Ovary (tissue), 3 donors: ENCODE results near the gene GASK1A.

Source experiments
- EP300 ChIP-seq: sonication (generic); formaldehyde crosslinking; IDR thresholded peaks from one replicate; pipeline ENCODE4 v1.6.1; 2017; ENCODE audit warnings: antibody characterized with exemption
- POLR2A ChIP-seq: fragments of 450-650 bp; IDR thresholded peaks from one replicate; pipeline ENCODE4 v1.6.1; 2017; ENCODE audit warnings: antibody characterized with exemption, mild to moderate bottlenecking, moderate library complexity
- TF ChIP-seq, protein P1 (sequence below), 3 donors: fragments of 450-650 bp in 2 of 3; fragments of 200-600 bp in 1 of 3; IDR thresholded peaks; one replicate each; pipeline versions ENCODE4 v1.5.1 to v1.8.0; 2016 to 2022; ENCODE audit warnings: antibody characterized with exemption in 3 of 3, mild to moderate bottlenecking in 1 of 3
- donor health status: DM: no; HTN: no; CAD: no.

DNA sequence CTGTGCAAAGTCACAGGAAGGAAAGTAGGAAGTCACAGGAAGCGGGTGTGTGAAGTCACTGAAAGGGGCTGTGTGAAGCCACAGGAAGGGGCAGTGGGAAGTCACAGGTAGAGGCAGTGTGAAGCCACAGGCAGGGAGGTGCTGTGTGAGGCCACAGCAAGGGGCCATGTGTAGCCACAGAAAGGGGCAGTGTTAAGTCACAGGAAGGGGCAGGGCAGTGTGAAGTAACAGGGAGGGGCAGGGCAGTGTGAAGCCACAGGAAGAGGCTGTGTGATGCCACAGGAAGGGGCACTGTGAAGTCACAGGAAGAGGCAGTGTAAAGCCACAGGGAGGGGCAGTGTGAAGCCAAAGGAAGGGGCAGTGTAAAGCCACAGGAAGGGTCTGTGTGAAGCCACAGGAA is 36.5 kb downstream of the GASK1A start:
- TF ChIP-seq POLR2A (no peak), EP300 (no peak)
- TF ChIP-seq, protein P1, sequence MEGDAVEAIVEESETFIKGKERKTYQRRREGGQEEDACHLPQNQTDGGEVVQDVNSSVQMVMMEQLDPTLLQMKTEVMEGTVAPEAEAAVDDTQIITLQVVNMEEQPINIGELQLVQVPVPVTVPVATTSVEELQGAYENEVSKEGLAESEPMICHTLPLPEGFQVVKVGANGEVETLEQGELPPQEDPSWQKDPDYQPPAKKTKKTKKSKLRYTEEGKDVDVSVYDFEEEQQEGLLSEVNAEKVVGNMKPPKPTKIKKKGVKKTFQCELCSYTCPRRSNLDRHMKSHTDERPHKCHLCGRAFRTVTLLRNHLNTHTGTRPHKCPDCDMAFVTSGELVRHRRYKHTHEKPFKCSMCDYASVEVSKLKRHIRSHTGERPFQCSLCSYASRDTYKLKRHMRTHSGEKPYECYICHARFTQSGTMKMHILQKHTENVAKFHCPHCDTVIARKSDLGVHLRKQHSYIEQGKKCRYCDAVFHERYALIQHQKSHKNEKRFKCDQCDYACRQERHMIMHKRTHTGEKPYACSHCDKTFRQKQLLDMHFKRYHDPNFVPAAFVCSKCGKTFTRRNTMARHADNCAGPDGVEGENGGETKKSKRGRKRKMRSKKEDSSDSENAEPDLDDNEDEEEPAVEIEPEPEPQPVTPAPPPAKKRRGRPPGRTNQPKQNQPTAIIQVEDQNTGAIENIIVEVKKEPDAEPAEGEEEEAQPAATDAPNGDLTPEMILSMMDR (IDR thresholded peaks at IDR 0.05) = no peak
